ENCODE data around the gene SNX13. TPM values are rescaled to one million over a fixed set of nuclear protein-coding genes. Genes with fewer than 3 reads are reported as not detected.

The SNX13 gene
- total and polyA plus RNA-seq, 2 donors (not counting 1 experiment from before 2014, with no cell fraction given), result 6.5 to 58.1 TPM

GRCh38 chr7:17774248-17774647 lies 166.0 kb downstream of the SNX13 start:
- peaks cover 8% of the 10 kb centered on the region for H3K4me1 Mint-ChIP-seq
- Histone ChIP-seq H3K9ac (ENCODE audit: low read length) (no peak overlapping the region), H3K36me3 (replicated peaks in 1 of 2; ENCODE audit: control extremely low read depth in 1 of 2, control insufficient read depth in 1 of 2, extremely low read depth in 1 of 2, insufficient read depth in 2 of 2, low read length in 1 of 2) (no peaks in the 10 kb centered on the region), H3K27ac (ENCODE audit: low read length in 2 of 2) (no peak overlapping the region), H4K20me1 (ENCODE audit: control insufficient read depth, insufficient read depth, low read length, poor library complexity, severe bottlenecking) (no peaks in the 10 kb centered on the region), H2AFZ (ENCODE audit: insufficient read depth, low read depth, low read length, poor library complexity, severe bottlenecking) (no peak overlapping the region), H3K9me3 (ENCODE audit: control extremely low read depth in 1 of 3, control insufficient read depth in 2 of 3, insufficient read depth in 1 of 3, low read length in 2 of 3) (no peaks in the 10 kb centered on the region), H3K4me3 (ENCODE audit: control extremely low read depth in 1 of 5, extremely low read depth in 1 of 5, insufficient read depth in 1 of 5, low read depth in 2 of 5, low read length in 4 of 5) (no peak overlapping the region), H3K4me2 (replicated peaks; ENCODE audit: low read depth, low read length, poor library complexity, severe bottlenecking) (no peak overlapping the region), H3K79me2 (ENCODE audit: control insufficient read depth, insufficient read depth, low read length) (no peaks in the 10 kb centered on the region), H3K4me1 (ENCODE audit: control insufficient read depth in 2 of 2, insufficient read depth in 2 of 2, low read length in 2 of 2) (peaks cover 0 to 13% of the 10 kb centered on the region in 2 donors), H3K27me3 (replicated peaks in 1 of 4; ENCODE audit: control extremely low read depth in 1 of 4, control insufficient read depth in 3 of 4, insufficient read depth in 4 of 4, low read length in 3 of 4) (no peaks in the 10 kb centered on the region)
- WGBS (ENCODE audit: insufficient coverage), result 100% methylated on average over 1 of the region's 2 CpGs
- intact Hi-C loops (cut with micrococcal nuclease), result no loop called here
- TF ChIP-seq CTCF (IDR thresholded peaks at IDR 0.05), result no peak
- TF ChIP-seq EZH2 (IDR thresholded peaks at IDR 0.05; ENCODE audit: borderline replicate concordance, insufficient read depth, low read depth, low read length, poor library complexity, severe bottlenecking), result no peak
- no peaks in the 10 kb centered on the region for H3K27me3 Mint-ChIP-seq
- ChIA-PET CTCF (no interaction called here), POLR2A (no interaction called here)
- no peak overlapping the region for H3K27ac Mint-ChIP-seq
- DNase-seq (no peak), ATAC-seq (ENCODE audit: low read depth) (no peak)
- no peak overlapping the region for H3K4me3 Mint-ChIP-seq
- no peaks in the 10 kb centered on the region for H3K9me3 Mint-ChIP-seq (ENCODE audit: insufficient read depth)

GRCh38 chr7:17773289-17773626 lies 167.0 kb downstream of the SNX13 start:
- H3K9me3 ChIP-seq (ENCODE audit: control extremely low read depth in 1 of 3, control insufficient read depth in 2 of 3, insufficient read depth in 1 of 3, low read length in 2 of 3), result no peaks in the 10 kb centered on the region
- intact Hi-C loops (cut with micrococcal nuclease), result no loop called here
- no peaks in the 10 kb centered on the region for H3K27me3 ChIP-seq (replicated peaks in 1 of 4; ENCODE audit: control extremely low read depth in 1 of 4, control insufficient read depth in 3 of 4, insufficient read depth in 4 of 4, low read length in 3 of 4)
- no peak overlapping the region for H3K27ac Mint-ChIP-seq
- DNase-seq (no peak), ATAC-seq (ENCODE audit: low read depth) (no peak)
- no peaks in the 10 kb centered on the region for H3K79me2 ChIP-seq (ENCODE audit: control insufficient read depth, insufficient read depth, low read length)
- ChIA-PET POLR2A (no interaction called here), CTCF (no interaction called here)
- H3K4me1 Mint-ChIP-seq, result peaks cover 8% of the 10 kb centered on the region
- no peaks in the 10 kb centered on the region for H4K20me1 ChIP-seq (ENCODE audit: control insufficient read depth, insufficient read depth, low read length, poor library complexity, severe bottlenecking)
- TF ChIP-seq CTCF (IDR thresholded peaks at IDR 0.05) (no peak), EZH2 (IDR thresholded peaks at IDR 0.05; ENCODE audit: borderline replicate concordance, insufficient read depth, low read depth, low read length, poor library complexity, severe bottlenecking) (no peak)
- no peak overlapping the region for H2AFZ ChIP-seq (ENCODE audit: insufficient read depth, low read depth, low read length, poor library complexity, severe bottlenecking)
- H3K4me3 ChIP-seq (ENCODE audit: control extremely low read depth in 1 of 5, extremely low read depth in 1 of 5, insufficient read depth in 1 of 5, low read depth in 2 of 5, low read length in 4 of 5), result no peak overlapping the region
- no peak overlapping the region for H3K4me3 Mint-ChIP-seq
- H3K4me2 ChIP-seq (replicated peaks; ENCODE audit: low read depth, low read length, poor library complexity, severe bottlenecking), result no peak overlapping the region
- H3K9me3 Mint-ChIP-seq (ENCODE audit: insufficient read depth), result no peaks in the 10 kb centered on the region
- no peak overlapping the region for H3K27ac ChIP-seq (ENCODE audit: low read length in 2 of 2)
- H3K4me1 ChIP-seq (ENCODE audit: control insufficient read depth in 2 of 2, insufficient read depth in 2 of 2, low read length in 2 of 2), result peaks cover 0 to 13% of the 10 kb centered on the region in 2 donors
- no peaks in the 10 kb centered on the region for H3K27me3 Mint-ChIP-seq
- no peak overlapping the region for H3K9ac ChIP-seq (ENCODE audit: low read length)
- H3K36me3 ChIP-seq (replicated peaks in 1 of 2; ENCODE audit: control extremely low read depth in 1 of 2, control insufficient read depth in 1 of 2, extremely low read depth in 1 of 2, insufficient read depth in 2 of 2, low read length in 1 of 2), result no peaks in the 10 kb centered on the region
- 100% methylated on average over 4 of the region's 4 CpGs for WGBS (ENCODE audit: insufficient coverage)
